GM18505 (cell line): ENCODE measurements around the gene SRPX.

Experiments
- ATAC-seq: cut with Tn5 transposase; IDR thresholded peaks from one replicate; pipeline ENCODE4 v1.9.1; 2021; ENCODE audit not compliant: unreplicated experiment
- POLR2A ChIP-seq: IDR thresholded peaks from 4 replicates; pipeline ENCODE4 v1.6.1; 2011; ENCODE audit warnings: borderline replicate concordance; ENCODE audit not compliant: insufficient read depth, insufficient read length; ENCODE audit errors: extremely low read depth

The SRPX gene

DNA sequence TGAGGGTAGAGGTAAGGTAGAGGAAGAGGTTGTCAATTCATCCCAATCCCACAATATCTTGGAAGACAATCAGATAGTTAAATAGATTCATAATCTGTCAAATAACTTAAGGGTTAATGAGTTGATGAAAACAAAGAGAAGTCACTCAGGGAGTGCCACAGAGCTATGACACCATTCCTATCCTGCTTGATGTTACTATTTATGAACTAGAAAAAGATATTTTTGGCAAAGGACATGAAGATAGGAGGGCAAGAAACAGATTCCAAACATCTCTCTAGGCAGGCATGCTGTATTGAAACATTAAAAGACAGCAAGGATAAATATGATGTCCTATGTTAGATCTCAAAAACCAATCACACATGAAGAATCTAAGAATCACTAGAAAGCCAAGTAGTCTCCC, 3.5 kb upstream of the SRPX start:
- no peak for ATAC-seq
- TF ChIP-seq POLR2A = no peak

GRCh38 chrX:38221391-38221929, 789 bp upstream of the SRPX start:
- no peak for ATAC-seq
- TF ChIP-seq POLR2A = no peak

DNA sequence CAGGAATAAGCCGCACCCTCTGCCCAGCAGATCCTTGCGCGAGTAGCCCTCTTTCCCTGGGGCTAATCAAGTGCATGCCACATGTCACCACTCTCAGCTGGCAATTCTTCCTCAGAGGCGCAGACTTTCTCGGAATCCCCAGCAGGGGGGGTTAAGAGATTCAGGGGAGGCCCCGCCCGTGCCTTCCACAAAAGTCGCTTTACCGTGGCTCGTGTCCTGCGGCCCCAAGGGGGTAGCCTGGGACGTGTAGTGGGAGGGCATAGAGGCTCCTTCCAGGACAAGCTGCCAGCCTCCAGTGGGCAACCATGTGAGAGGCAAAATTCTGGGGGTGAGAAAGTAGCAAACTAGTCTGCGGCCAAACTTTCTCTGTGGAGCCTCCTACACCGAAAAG, 652 bp downstream of the SRPX start:
- no peak for TF ChIP-seq POLR2A
- no peak for ATAC-seq

DNA sequence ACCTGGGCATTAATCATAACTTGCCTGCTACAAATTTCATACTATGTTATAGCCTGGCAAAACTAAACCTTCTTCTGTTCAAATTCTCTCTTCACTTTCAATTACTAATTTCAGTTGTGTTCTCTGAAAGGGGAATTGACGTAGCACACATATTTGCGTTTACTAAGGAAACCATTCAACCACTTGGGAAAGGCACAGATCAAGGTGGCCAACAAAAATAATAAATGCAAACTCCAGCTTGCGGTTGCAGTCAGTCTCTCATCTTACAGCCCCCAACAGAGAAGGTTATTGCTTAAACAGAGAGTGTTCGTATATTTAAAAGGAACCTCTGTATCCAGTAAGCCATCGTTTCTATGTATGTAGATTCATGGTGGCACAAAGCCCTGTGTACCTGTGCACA, 4.0 kb downstream of the SRPX start:
- no peak for ATAC-seq
- no peak for TF ChIP-seq POLR2A

DNA sequence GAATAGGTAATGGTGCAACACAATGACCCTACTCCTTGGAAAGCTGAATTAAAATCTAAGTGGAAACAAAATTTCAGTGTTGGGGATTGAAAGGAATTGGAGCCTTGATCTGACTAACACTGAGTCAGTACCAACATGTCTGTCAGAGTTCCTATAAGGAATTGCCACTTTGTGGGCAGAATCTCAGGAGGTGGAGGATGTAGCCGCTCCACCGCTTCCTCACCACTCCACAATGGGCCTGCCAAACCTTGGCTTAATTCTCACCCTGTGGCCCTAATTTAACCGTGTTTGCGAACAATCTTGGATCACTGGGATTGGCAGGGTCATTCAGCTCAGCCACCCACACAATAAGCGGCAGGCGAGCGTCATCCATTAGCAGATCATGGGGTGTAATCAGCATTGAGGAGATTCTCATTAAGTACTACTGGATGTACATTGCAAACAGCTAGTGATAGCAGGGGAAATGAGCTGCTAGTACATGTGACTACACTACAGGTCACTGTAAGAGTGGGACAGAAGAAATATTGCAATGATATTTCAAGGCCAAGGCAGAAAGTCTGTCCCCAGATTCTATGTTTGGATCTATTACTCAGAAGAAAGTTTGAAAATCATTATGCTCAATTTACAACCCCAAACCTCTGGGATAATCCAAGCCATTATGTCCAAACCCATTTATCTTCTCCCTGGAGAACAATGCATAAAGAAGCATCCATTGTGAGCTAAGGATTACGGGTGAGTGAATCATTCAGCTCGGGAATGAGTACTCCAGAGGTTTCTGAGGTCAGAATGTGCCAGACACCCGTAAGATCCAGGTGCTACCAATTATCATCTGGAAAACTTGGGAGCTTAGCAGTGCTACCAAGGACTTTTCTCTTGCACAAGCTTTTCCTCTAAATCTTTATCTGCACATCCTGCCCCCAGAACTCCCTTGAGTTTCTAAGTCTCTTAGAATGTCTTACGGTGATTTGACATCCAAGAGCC, 5.8 kb downstream of the SRPX start:
- no peak for ATAC-seq
- TF ChIP-seq POLR2A = no peak

- no peak for TF ChIP-seq POLR2A
- ATAC-seq = no peak
These were observed 6.6 kb downstream of the SRPX start for GRCh38 chrX:38214044-38214443.

- ATAC-seq = no peak
- no peak for TF ChIP-seq POLR2A
These were observed 8.6 kb downstream of the SRPX start for GRCh38 chrX:38211891-38212635.

DNA sequence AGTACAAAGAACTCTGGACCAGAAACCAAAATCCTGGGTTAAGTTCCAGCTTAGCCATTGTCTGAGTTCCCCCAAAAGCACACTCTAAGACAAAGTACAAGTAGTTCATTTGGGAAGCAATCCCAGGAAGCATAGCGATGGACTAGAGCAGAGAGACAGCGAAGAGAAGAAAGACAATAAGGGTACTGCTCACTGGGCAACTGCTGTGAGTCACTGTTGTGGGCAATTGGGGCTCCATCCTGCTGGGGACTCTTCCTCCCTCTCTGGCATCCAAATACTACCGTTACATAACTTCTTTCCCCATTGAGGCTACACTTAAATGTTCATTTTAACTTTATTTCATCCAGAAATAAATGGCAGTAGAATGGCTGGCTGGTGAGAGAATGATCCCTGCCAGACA, 14.1 kb downstream of the SRPX start:
- ATAC-seq = no peak
- TF ChIP-seq POLR2A = no peak

DNA sequence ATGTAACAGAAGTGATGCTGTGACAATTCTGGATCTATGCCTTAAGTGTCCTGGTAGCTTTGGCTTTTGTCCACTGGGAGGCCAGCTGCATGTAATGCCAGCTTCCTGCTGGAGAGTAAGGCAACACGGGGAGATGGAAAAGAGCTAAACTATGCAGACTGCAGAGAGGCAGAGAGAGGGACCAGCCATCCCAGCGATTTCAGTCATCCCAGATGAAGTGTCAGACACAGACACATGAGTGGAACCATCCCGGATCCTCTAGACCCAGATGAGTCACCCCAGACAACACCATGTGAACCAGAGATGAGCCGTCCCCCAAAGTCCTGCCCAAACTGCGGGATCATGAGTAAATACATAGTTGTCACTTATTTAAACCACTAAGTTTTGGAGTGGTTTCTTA, 14.6 kb downstream of the SRPX start:
- no peak for ATAC-seq
- no peak for TF ChIP-seq POLR2A

DNA sequence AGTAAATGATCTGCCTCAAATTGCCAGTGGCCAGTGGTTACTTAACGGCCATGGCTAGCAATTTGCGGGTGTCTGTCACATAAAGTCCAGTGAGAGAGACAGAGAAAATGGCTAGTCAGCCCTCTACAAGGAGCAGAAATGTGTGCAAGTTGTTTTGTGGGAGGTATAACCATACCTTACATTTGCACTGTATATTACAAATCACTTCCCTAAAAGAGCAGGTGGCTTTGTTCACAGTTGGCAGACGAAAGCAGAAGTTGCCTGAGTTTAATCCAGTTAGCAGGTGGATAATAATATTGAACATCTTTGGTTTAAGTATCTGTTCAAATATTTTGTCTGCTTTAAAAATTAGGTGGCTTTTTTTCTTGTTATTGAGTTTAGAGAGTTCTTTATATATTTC, 15.6 kb downstream of the SRPX start:
- no peak for TF ChIP-seq POLR2A
- ATAC-seq = peak; percentile 53

- no peak for TF ChIP-seq POLR2A
- ATAC-seq = no peak
These were observed 28.5 kb downstream of the SRPX start for GRCh38 chrX:38192007-38192810.

- TF ChIP-seq POLR2A = no peak
These were observed 31.0 kb downstream of the SRPX start for GRCh38 chrX:38189431-38190250.

More at GRCh38 chrX:38189431-38190250, 31.0 kb downstream of the SRPX start:
- no peak for ATAC-seq
